GM18526 (cell line): Measurements from ENCODE around the gene CD83.

ENCODE experiments used
- POLR2A ChIP-seq: IDR thresholded peaks from 3 replicates; pipeline ENCODE4 v1.6.1; 2011; ENCODE audit not compliant: insufficient read length; ENCODE audit errors: extremely low read depth

Gene CD83

GRCh38 chr6:14131579-14131978, 14.0 kb downstream of the CD83 start:
- no peak for TF ChIP-seq POLR2A

GRCh38 chr6:14132244-14132920, 14.8 kb downstream of the CD83 start:
- no peak for TF ChIP-seq POLR2A

DNA sequence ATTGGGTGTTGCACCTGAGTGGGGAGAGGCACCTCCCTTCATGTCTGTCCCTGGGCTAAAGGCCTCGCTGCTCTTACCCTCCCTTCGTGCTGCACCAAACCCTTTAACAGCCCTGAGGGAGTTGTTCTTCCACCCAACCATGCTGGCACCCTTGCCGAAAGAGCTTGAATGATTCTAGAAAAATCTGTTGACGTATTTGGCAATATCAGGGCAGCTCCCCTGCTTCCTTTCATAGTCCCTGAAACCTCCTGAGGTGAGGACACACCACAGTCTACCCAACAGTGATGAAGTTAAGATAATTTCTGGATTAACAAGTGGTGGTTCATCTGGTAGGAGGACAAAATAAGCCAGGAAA, 15.3 kb downstream of the CD83 start:
- TF ChIP-seq POLR2A, result no peak

DNA sequence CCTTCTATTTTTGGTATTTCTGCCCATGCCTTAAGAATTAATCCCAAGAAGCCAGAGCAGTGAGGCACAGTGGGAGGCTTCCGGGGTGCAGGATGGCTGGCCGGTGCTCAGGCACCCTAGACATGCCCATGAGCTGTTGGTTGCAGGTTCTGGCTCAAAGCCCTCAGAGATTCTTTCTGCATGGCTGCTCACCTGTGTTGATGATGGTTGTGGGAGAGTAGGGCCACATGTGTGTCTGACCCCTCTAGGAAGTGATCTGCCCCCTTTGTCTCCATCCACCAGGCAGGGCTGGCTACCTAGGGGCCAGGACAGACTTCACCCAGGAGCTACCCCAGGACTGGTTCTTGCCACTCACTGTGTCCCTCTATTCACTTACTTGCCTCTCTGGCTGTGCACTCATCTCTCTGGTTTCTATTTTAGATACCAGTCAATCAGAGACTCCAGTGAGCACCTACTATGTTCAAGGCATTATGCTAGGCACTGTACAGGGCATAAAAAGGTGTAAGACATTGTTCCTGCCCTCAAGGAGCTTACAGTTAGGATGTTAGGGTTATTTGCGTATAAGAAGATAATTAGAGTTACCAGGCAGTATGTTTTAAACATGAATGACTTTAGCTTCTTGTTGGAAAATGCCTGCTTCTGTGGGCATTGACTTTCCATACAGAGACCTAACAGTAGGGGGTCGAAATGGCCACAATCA, 16.8 kb downstream of the CD83 start:
- no peak for TF ChIP-seq POLR2A

DNA sequence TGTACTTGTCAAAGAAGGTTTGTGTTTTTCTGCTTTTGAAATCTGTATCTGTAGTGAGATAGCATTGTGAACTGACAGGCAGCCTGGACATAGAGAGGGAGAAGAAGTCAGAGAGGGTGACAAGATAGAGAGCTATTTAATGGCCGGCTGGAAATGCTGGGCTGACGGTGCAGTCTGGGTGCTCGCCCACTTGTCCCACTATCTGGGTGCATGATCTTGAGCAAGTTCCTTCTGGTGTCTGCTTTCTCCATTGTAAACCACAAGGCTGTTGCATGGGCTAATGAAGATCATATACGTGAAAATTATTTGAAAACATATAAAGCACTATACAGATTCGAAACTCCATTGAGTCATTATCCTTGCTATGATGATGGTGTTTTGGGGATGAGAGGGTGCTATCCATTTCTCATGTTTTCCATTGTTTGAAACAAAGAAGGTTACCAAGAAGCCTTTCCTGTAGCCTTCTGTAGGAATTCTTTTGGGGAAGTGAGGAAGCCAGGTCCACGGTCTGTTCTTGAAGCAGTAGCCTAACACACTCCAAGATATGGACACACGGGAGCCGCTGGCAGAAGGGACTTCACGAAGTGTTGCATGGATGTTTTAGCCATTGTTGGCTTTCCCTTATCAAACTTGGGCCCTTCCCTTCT, 18.4 kb downstream of the CD83 start:
- no peak for TF ChIP-seq POLR2A

GRCh38 chr6:14138701-14139215, 21.2 kb downstream of the CD83 start:
- no peak for TF ChIP-seq POLR2A

DNA sequence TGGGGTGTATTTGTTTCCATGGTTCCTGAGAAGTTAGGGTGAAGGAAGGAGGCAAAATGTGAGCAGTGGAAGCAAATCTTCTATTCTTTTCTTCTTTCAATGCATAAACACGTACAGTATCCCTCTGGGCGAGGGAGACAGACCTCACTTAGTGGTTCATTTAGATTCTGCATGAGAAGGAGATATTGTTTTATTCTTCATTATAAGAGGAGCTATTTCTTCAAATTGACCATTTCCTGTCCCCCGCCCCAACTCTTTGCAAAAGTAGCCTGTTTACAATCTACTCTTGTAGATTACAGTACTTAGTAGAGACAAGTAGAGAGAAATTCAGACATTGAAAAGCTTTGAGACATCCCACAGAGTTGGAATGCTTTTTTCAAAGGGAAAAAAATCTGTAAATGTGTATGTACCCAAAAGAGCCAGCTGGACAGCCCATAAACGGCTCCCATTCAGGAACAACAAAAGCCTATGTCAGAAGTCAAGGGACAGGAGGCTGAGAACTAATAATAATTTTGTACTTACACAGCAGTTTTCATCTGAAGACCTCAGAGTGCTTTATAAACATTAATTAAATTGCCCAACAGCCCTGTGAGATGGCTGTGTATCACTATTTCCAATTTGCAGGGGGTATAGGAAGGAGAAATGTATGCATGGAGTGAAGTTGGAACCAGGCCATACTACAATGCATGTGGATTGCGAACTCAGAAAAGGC, 23.9 kb downstream of the CD83 start:
- TF ChIP-seq POLR2A, result no peak

DNA sequence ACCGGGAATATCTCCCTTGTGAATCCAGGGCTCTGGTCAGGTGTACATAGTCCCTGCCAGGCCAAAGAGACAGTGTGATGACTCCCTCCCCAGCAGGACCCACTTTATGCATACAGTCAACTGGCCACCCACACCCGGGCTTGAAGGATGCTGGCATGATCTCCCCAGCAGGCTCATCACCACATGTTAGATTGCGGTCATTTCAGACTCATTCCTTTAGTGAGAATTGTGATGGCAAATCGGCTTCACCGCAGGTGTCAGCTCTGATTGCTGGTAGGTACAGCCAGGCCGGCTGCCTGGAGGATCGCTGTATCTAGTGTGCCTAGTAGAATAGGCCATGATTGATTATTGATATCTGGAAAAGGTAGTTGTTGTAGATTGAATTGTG, 24.5 kb downstream of the CD83 start:
- no peak for TF ChIP-seq POLR2A

DNA sequence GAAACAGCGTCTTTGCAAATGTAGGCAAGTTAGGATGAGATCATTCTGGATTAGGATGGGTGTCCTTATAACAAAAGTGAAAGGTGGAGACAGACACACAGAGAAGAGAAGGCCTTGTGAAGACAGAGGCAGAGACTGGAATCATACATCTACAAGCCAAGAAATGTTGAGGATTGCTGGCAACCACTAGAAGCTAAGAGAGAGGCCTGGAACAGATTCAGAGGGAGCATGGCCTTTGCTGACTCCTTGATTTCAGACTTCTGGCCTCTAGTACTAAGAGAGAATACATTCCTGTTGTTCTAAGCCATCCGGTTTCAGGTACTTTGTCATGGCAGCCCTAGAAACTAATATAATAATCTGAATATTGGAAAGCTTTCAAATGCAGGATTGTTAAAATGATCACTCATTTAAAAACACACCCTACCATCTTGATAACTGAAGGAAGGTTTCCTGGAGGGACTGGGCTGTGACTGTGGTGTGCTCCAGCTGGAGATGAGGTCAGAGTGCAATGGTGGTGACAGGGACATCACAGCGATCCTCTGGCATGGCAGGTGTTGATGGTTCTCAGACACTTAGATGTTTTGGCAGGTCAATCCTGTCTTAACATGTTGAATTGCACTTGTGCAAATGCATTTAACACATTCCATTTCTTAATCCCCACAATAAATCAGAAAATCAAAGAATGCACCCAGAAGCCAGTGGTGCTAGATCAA, 25.1 kb downstream of the CD83 start:
- no peak for TF ChIP-seq POLR2A

GRCh38 chr6:14143305-14143704, 25.7 kb downstream of the CD83 start:
- no peak for TF ChIP-seq POLR2A

GRCh38 chr6:14144678-14145113, 27.1 kb downstream of the CD83 start:
- TF ChIP-seq POLR2A, result no peak

DNA sequence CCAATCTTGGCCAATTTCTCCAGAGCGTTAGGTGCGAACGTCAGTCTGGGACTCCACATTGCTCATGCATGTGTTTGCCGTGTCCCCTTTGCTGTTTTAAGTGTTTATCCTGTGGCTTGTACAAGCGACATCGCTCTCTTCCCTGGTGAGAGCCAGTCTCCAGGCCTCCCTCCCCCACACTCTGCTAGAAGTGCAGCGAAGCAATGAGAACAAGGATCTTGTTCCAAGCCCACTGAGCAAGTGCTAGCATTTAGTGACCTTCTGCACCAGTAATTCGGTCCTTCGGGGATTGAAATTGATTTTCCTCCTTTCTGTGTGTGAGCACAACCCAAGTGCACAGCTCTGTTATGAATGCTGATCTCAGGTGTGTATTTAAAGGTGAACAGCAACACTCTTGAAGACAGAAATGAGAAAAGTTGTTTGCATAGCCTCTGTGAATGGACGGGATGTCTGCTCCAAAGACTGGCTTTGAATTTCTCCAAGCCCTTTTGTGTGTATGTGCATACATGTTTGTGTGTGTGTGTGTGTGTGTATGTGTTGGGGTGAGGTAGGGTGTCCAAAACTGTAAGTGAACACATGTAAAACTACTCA, 29.0 kb downstream of the CD83 start:
- TF ChIP-seq POLR2A, result no peak

DNA sequence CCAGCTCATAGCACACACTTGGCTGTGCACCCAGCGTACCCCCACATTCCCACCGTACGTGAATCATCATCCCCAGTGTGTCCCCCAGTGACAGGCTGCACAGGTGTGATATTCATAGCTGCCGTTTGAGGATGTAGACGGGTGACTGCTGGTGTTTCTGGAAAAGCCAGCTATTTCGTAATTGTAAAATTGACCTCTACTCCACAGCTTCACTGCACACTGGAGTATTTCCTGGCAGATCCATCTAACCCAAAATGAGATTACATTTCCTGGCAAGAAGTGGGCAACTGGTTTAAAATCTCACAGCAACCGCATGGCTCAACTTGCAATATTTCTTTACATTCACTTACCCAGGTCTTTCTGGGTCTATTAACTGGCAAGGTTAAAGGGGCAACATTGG, 30.3 kb downstream of the CD83 start:
- TF ChIP-seq POLR2A, result no peak

- TF ChIP-seq POLR2A, result no peak
Observed at GRCh38 chr6:14148471-14148870, 30.9 kb downstream of the CD83 start.
